Measurements from ENCODE around the gene MLXIP. TPM values are rescaled to one million over a fixed set of nuclear protein-coding genes. Genes with fewer than 3 reads are reported as not detected.

The MLXIP gene
- total RNA-seq, 8 experiments from 2014 or later = 7.5 to 27.5 (median 15.2) TPM

GRCh38 chr12:122057007-122057735 lies 21.4 kb upstream of the MLXIP start:
- WGBS, 10 experiments = 88 to 100% (median 97%) methylated on average over 1 to 5 of the region's 11 CpGs; no CpG with 5 or more reads in 4 of the 10 experiments
- no peak overlapping the region for H3K27ac ChIP-seq
- ATAC-seq (replicated peaks in 6 of 8) = no peak
- no peak overlapping the region for H3K4me3 ChIP-seq
- H3K4me1 ChIP-seq (replicated peaks in 1 of 2) = no peaks in the 10 kb centered on the region
- in situ Hi-C loops (cut with MboI; ENCODE audit: low pct_unique_long_range_greater_than_20kb in 2 of 9, low sequenced_read_pairs in 9 of 9, unreplicated experiment in 9 of 9) = loop anchor here in 3 of 9 experiments (10.0 kb wide), 2 partner anchors 68 to 78 kb away; no protein-coding TSS in a partner anchor

GRCh38 chr12:122057769-122058168 lies 20.8 kb upstream of the MLXIP start:
- no peak for ATAC-seq (replicated peaks in 6 of 8)

GRCh38 chr12:122058549-122059149 lies 19.9 kb upstream of the MLXIP start:
- ATAC-seq (replicated peaks in 6 of 8) = no peak
- Histone ChIP-seq H3K4me3 (no peak overlapping the region), H3K4me1 (replicated peaks in 1 of 2) (peaks cover 14 to 15% of the 10 kb centered on the region in 2 donors), H3K27ac (no peak overlapping the region)
- WGBS, 10 experiments = 92 to 100% (median 100%) methylated on average over 1 to 10 of the region's 11 CpGs; no CpG with 5 or more reads in 5 of the 10 experiments
- in situ Hi-C loops (cut with MboI; ENCODE audit: low pct_unique_long_range_greater_than_20kb in 2 of 9, low sequenced_read_pairs in 9 of 9, unreplicated experiment in 9 of 9) = loop anchor here in 3 of 9 experiments (10.0 kb wide), 2 partner anchors 66 to 76 kb away; no protein-coding TSS in a partner anchor

More at GRCh38 chr12:122057769-122058168, 20.8 kb upstream of the MLXIP start:
- in situ Hi-C loops (cut with MboI; ENCODE audit: low pct_unique_long_range_greater_than_20kb in 2 of 9, low sequenced_read_pairs in 9 of 9, unreplicated experiment in 9 of 9) = loop anchor here in 3 of 9 experiments (10.0 kb wide), 2 partner anchors 67 to 77 kb away; no protein-coding TSS in a partner anchor
- Histone ChIP-seq H3K27ac (no peak overlapping the region), H3K4me1 (replicated peaks in 1 of 2) (peaks cover 5 to 6% of the 10 kb centered on the region in 2 donors), H3K4me3 (no peak overlapping the region)
- WGBS, 10 experiments = 70 to 100% (median 97%) methylated on average over 1 to 3 of the region's 3 CpGs; no CpG with 5 or more reads in 4 of the 10 experiments

GRCh38 chr12:122059203-122059960 lies 19.2 kb upstream of the MLXIP start:
- no peak overlapping the region for H3K27ac ChIP-seq
- no peak for ATAC-seq (replicated peaks in 6 of 8)
- H3K4me3 ChIP-seq = no peak overlapping the region
- 88 to 100% (median 92%) methylated on average over 2 to 16 of the region's 28 CpGs; no CpG with 5 or more reads in 3 of the 10 experiments for WGBS, 10 experiments
- H3K4me1 ChIP-seq (replicated peaks in 1 of 2) = peaks cover 21 to 22% of the 10 kb centered on the region in 2 donors
- in situ Hi-C loops (cut with MboI; ENCODE audit: low pct_unique_long_range_greater_than_20kb in 2 of 9, low sequenced_read_pairs in 9 of 9, unreplicated experiment in 9 of 9) = loop anchor here in 3 of 9 experiments (10.0 kb wide), 2 partner anchors 65 to 75 kb away; no protein-coding TSS in a partner anchor

GRCh38 chr12:122060081-122060501 lies 18.5 kb upstream of the MLXIP start:
- no peak overlapping the region for H3K4me3 ChIP-seq
- H3K27ac ChIP-seq = no peak overlapping the region
- ATAC-seq (replicated peaks in 6 of 8) = no peak
- H3K4me1 ChIP-seq (replicated peaks in 1 of 2) = peaks cover 28 to 29% of the 10 kb centered on the region in 2 donors
- in situ Hi-C loops (cut with MboI; ENCODE audit: low pct_unique_long_range_greater_than_20kb in 2 of 9, low sequenced_read_pairs in 9 of 9, unreplicated experiment in 9 of 9) = no loop called here
- WGBS, 10 experiments = 81 to 100% (median 89%) methylated on average over 2 to 10 of the region's 22 CpGs; no CpG with 5 or more reads in 7 of the 10 experiments

- in situ Hi-C loops (cut with MboI; ENCODE audit: low pct_unique_long_range_greater_than_20kb in 2 of 9, low sequenced_read_pairs in 9 of 9, unreplicated experiment in 9 of 9) = no loop called here
- no peak overlapping the region for H3K27ac ChIP-seq
- H3K4me1 ChIP-seq (replicated peaks in 1 of 2) = peaks cover 36 to 39% of the 10 kb centered on the region in 2 donors
- ATAC-seq (replicated peaks in 6 of 8) = no peak
- 90 to 100% (median 100%) methylated on average over 1 to 13 of the region's 23 CpGs; no CpG with 5 or more reads in 4 of the 10 experiments for WGBS, 10 experiments
- H3K4me3 ChIP-seq = no peak overlapping the region
Observed at GRCh38 chr12:122061253-122061652, 17.3 kb upstream of the MLXIP start.

GRCh38 chr12:122062832-122063693 lies 15.5 kb upstream of the MLXIP start:
- Histone ChIP-seq H3K4me3 (no peak overlapping the region), H3K27ac (peak overlapping the region; percentile 37 to 92), H3K4me1 (replicated peaks in 1 of 2) (peaks cover 41 to 45% of the 10 kb centered on the region in 2 donors)
- WGBS, 10 experiments = 0 to 67% (median 27%) methylated on average over 2 to 11 of the region's 19 CpGs; no CpG with 5 or more reads in 1 of the 10 experiments
- peak; percentile 22 to 69 (median 48) for ATAC-seq (replicated peaks in 6 of 8)
- in situ Hi-C loops (cut with MboI; ENCODE audit: low pct_unique_long_range_greater_than_20kb in 2 of 9, low sequenced_read_pairs in 9 of 9, unreplicated experiment in 9 of 9) = no loop called here

GRCh38 chr12:122063694-122064024 lies 14.9 kb upstream of the MLXIP start:
- no peak overlapping the region for H3K4me3 ChIP-seq
- peak overlapping the region; percentile 37 to 92 for H3K27ac ChIP-seq
- peaks cover 44 to 48% of the 10 kb centered on the region in 2 donors for H3K4me1 ChIP-seq (replicated peaks in 1 of 2)
- ATAC-seq (replicated peaks in 6 of 8) = peak in 3 of 8 experiments; percentile 1 to 35 (median 7)
- in situ Hi-C loops (cut with MboI; ENCODE audit: low pct_unique_long_range_greater_than_20kb in 2 of 9, low sequenced_read_pairs in 9 of 9, unreplicated experiment in 9 of 9) = no loop called here
- WGBS, 10 experiments = 20 to 90% (median 62%) methylated on average over 1 to 3 of the region's 6 CpGs; no CpG with 5 or more reads in 6 of the 10 experiments

GRCh38 chr12:122064025-122064777 lies 14.4 kb upstream of the MLXIP start:
- peak overlapping the region; percentile 4 to 30 (median 20) for H3K4me3 ChIP-seq
- 10 to 100% (median 40%) methylated on average over 1 to 2 of the region's 14 CpGs; no CpG with 5 or more reads in 4 of the 10 experiments for WGBS, 10 experiments
- peak overlapping the region; percentile 84 to 92 for H3K27ac ChIP-seq
- peaks cover 44 to 48% of the 10 kb centered on the region in 2 donors for H3K4me1 ChIP-seq (replicated peaks in 1 of 2)
- in situ Hi-C loops (cut with MboI; ENCODE audit: low pct_unique_long_range_greater_than_20kb in 2 of 9, low sequenced_read_pairs in 9 of 9, unreplicated experiment in 9 of 9) = no loop called here
- ATAC-seq (replicated peaks in 6 of 8) = peak; percentile 62 to 94 (median 88)

GRCh38 chr12:122064780-122065588 lies 13.6 kb upstream of the MLXIP start:
- peak overlapping the region; percentile 84 to 92 for H3K27ac ChIP-seq
- H3K4me1 ChIP-seq (replicated peaks in 1 of 2) = peaks cover 44 to 48% of the 10 kb centered on the region in 2 donors
- H3K4me3 ChIP-seq = peak overlapping the region in 4 of 5 donors; percentile 12 to 30 (median 25)
- peak in 7 of 8 experiments; percentile 54 to 80 (median 74) for ATAC-seq (replicated peaks in 6 of 8)
- 13 to 100% (median 55%) methylated on average over 1 to 9 of the region's 16 CpGs; no CpG with 5 or more reads in 4 of the 10 experiments for WGBS, 10 experiments
- in situ Hi-C loops (cut with MboI; ENCODE audit: low pct_unique_long_range_greater_than_20kb in 2 of 9, low sequenced_read_pairs in 9 of 9, unreplicated experiment in 9 of 9) = no loop called here

GRCh38 chr12:122067548-122067947 lies 11.0 kb upstream of the MLXIP start:
- Histone ChIP-seq H3K4me1 (replicated peaks in 1 of 2) (peaks cover 45 to 52% of the 10 kb centered on the region in 2 donors), H3K27ac (peak overlapping the region; percentile 22 to 41), H3K4me3 (no peak overlapping the region)
- ATAC-seq (replicated peaks in 6 of 8) = no peak
- 33 to 100% (median 100%) methylated on average over 1 to 4 of the region's 5 CpGs; no CpG with 5 or more reads in 2 of the 10 experiments for WGBS, 10 experiments
- in situ Hi-C loops (cut with MboI; ENCODE audit: low pct_unique_long_range_greater_than_20kb in 2 of 9, low sequenced_read_pairs in 9 of 9, unreplicated experiment in 9 of 9) = no loop called here

All from motor neuron (in vitro differentiated cells).